HUES48 (cell line): ENCODE results near the gene TNFRSF9.

Experiments
- H3K27ac ChIP-seq: one replicate; pipeline ENCODE4 v1.7.0; 2013; ENCODE audit warnings: low read depth, low read length, inconsistent platforms
- H3K27me3 ChIP-seq: 2 replicates; pipeline ENCODE4 v1.6.1; 2013; ENCODE audit warnings: mild to moderate bottlenecking, low read length; ENCODE audit not compliant: control insufficient read depth, insufficient read depth
- H3K36me3 ChIP-seq: 2 replicates; pipeline ENCODE4 v1.6.1; 2013; ENCODE audit warnings: low read length; ENCODE audit not compliant: control insufficient read depth, insufficient read depth
- H3K4me1 ChIP-seq: 2 replicates; pipeline ENCODE4 v1.6.1; 2013; ENCODE audit warnings: mild to moderate bottlenecking, low read length; ENCODE audit not compliant: control insufficient read depth, insufficient read depth
- H3K4me3 ChIP-seq: 2 replicates; pipeline ENCODE4 v1.5.1; 2013; ENCODE audit warnings: mild to moderate bottlenecking, low read depth, low read length
- H3K9ac ChIP-seq: 2 replicates; pipeline ENCODE4 v1.6.1; 2013; ENCODE audit warnings: mild to moderate bottlenecking, low read depth, low read length, moderate library complexity
- H3K9me3 ChIP-seq: 2 replicates; pipeline ENCODE4 v1.6.1; 2013; ENCODE audit warnings: low read length; ENCODE audit not compliant: control insufficient read depth, insufficient read depth

Gene TNFRSF9

GRCh38 chr1:7940745-7941436 lies at the start of gene TNFRSF9:
TNFRSF9 (minus strand) TSS chr1:7940839; CDS start chr1:7939994, 845 bp downstream.
- Histone ChIP-seq H3K9ac (no peak within 1 kb of the TSS), H3K27me3 (peaks cover 46% of the 10 kb centered on the region), H3K4me3 (no peak within 1 kb of the TSS), H3K36me3 (no peaks in the 10 kb centered on the region), H3K4me1 (no peaks in the 10 kb centered on the region; the same call in 1 of the 2 replicates), H3K9me3 (no peaks in the 10 kb centered on the region), H3K27ac (no peak within 1 kb of the TSS)

- H3K27me3 ChIP-seq: no peaks in the 10 kb centered on the region
- no peaks in the 10 kb centered on the region for H3K9me3 ChIP-seq
- H3K36me3 ChIP-seq: peaks cover 19% of the 10 kb centered on the region
- no peak overlapping the region for H3K9ac ChIP-seq
- no peak overlapping the region for H3K4me3 ChIP-seq
- peaks cover 11% of the 10 kb centered on the region for H3K4me1 ChIP-seq
- no peak overlapping the region for H3K27ac ChIP-seq
These were observed 49.3 kb upstream of the TNFRSF9 start for GRCh38 chr1:7989762-7990428.

- Histone ChIP-seq H3K9me3 (no peaks in the 10 kb centered on the region), H3K27ac (no peak overlapping the region), H3K36me3 (peaks cover 30% of the 10 kb centered on the region), H3K4me3 (no peak overlapping the region), H3K9ac (no peak overlapping the region), H3K27me3 (no peaks in the 10 kb centered on the region), H3K4me1 (peaks cover 11% of the 10 kb centered on the region)
These were observed 47.9 kb upstream of the TNFRSF9 start for GRCh38 chr1:7988576-7988975.

GRCh38 chr1:7987528-7987927 lies 46.9 kb upstream of the TNFRSF9 start:
- Histone ChIP-seq H3K36me3 (peaks cover 40% of the 10 kb centered on the region), H3K27ac (no peak overlapping the region), H3K9me3 (no peaks in the 10 kb centered on the region), H3K9ac (no peak overlapping the region), H3K4me3 (no peak overlapping the region), H3K4me1 (peaks cover 12% of the 10 kb centered on the region), H3K27me3 (no peaks in the 10 kb centered on the region)

GRCh38 chr1:7985851-7986612 lies 45.4 kb upstream of the TNFRSF9 start:
- H3K9me3 ChIP-seq: no peaks in the 10 kb centered on the region
- peaks cover 46% of the 10 kb centered on the region for H3K36me3 ChIP-seq
- no peaks in the 10 kb centered on the region for H3K27me3 ChIP-seq

GRCh38 chr1:7984811-7985210 lies 44.2 kb upstream of the TNFRSF9 start:
- no peak overlapping the region for H3K9ac ChIP-seq
- no peaks in the 10 kb centered on the region for H3K27me3 ChIP-seq
- no peaks in the 10 kb centered on the region for H3K9me3 ChIP-seq
- H3K27ac ChIP-seq: no peak overlapping the region
- H3K4me1 ChIP-seq: peaks cover 4% of the 10 kb centered on the region
- H3K36me3 ChIP-seq: peaks cover 52% of the 10 kb centered on the region
- H3K4me3 ChIP-seq: no peak overlapping the region

More at GRCh38 chr1:7985851-7986612, 45.4 kb upstream of the TNFRSF9 start:
- H3K27ac ChIP-seq: no peak overlapping the region
- H3K9ac ChIP-seq: no peak overlapping the region
- H3K4me3 ChIP-seq: no peak overlapping the region
- H3K4me1 ChIP-seq: peaks cover 5% of the 10 kb centered on the region

- Histone ChIP-seq H3K27ac (no peak overlapping the region), H3K9me3 (no peaks in the 10 kb centered on the region), H3K4me1 (peaks cover 4% of the 10 kb centered on the region), H3K27me3 (no peaks in the 10 kb centered on the region), H3K9ac (no peak overlapping the region), H3K36me3 (peaks cover 67% of the 10 kb centered on the region), H3K4me3 (no peak overlapping the region)
These were observed 42.6 kb upstream of the TNFRSF9 start for GRCh38 chr1:7983086-7983778.

GRCh38 chr1:7980984-7981383 lies 40.3 kb upstream of the TNFRSF9 start:
- no peak overlapping the region for H3K4me3 ChIP-seq
- peaks cover 80% of the 10 kb centered on the region for H3K36me3 ChIP-seq
- no peak overlapping the region for H3K9ac ChIP-seq
- no peaks in the 10 kb centered on the region for H3K27me3 ChIP-seq
- peaks cover 4% of the 10 kb centered on the region for H3K4me1 ChIP-seq
- no peaks in the 10 kb centered on the region for H3K9me3 ChIP-seq
- H3K27ac ChIP-seq: no peak overlapping the region

GRCh38 chr1:7975212-7975865 lies 34.7 kb upstream of the TNFRSF9 start:
- Histone ChIP-seq H3K9ac (no peak overlapping the region), H3K27me3 (no peaks in the 10 kb centered on the region), H3K9me3 (no peaks in the 10 kb centered on the region), H3K4me1 (no peaks in the 10 kb centered on the region), H3K27ac (no peak overlapping the region), H3K4me3 (no peak overlapping the region), H3K36me3 (peaks cover 64% of the 10 kb centered on the region)

GRCh38 chr1:7973086-7973485 lies 32.4 kb upstream of the TNFRSF9 start:
- H3K9me3 ChIP-seq: no peaks in the 10 kb centered on the region
- H3K27me3 ChIP-seq: no peaks in the 10 kb centered on the region
- H3K4me3 ChIP-seq: no peak overlapping the region
- no peak overlapping the region for H3K27ac ChIP-seq
- no peak overlapping the region for H3K9ac ChIP-seq
- peaks cover 65% of the 10 kb centered on the region for H3K36me3 ChIP-seq
- H3K4me1 ChIP-seq: no peaks in the 10 kb centered on the region
